SK-N-SH (cell line): ENCODE measurements around the gene SSNA1. TPM values are rescaled to one million over a fixed set of nuclear protein-coding genes. Genes with fewer than 3 reads are reported as not detected.

Experiments
- CTCF ChIA-PET: fragments of 300-600, 350-600 bp; formaldehyde crosslinking; extraction: SDS; loops from one replicate; lab custom pipeline; 2021; lab: Yijun Ruan, JAX
- POLR2A ChIA-PET: fragments of 350-600 bp; sonication (Branson Sonifier 250); formaldehyde crosslinking; extraction: SDS; loops from one replicate; lab custom pipeline; 2020; ENCODE audit warnings: antibody characterized with exemption, inconsistent platforms; lab: Yijun Ruan, JAX
- DNase-seq: peaks from one replicate; pipeline ENCODE4 v3.0.0; 2012
- H2AFZ ChIP-seq: fragments of 200-600 bp; sonication (generic); 2 replicates; pipeline ENCODE4 v1.8.1; 2016; ENCODE audit warnings: antibody characterized with exemption, mild to moderate bottlenecking, low read depth
- H3F3A ChIP-seq: fragments of 200-600 bp; sonication (generic); replicated peaks from 2 replicates; pipeline ENCODE3; 2016; ENCODE audit warnings: antibody characterized with exemption, mild to moderate bottlenecking; ENCODE audit not compliant: insufficient read depth
- H3K27ac ChIP-seq, 2 experiments: fragments of 200-500 bp in 1 of 2; fragments of 200-600 bp in 1 of 2; sonication (Bioruptor generic) in 1 of 2; sonication (generic), shearing (Covaris generic) in 1 of 2; 2 replicates each; pipeline versions ENCODE4 v1.5.1 to v1.6.1; 2014 to 2016; ENCODE audit warnings: low read depth in 2 of 2, inconsistent platforms in 1 of 2, low read length in 1 of 2, mild to moderate bottlenecking in 1 of 2, mixed read lengths in 1 of 2
- H3K27me3 ChIP-seq: fragments of 200-600 bp; sonication (generic), shearing (Covaris generic); 2 replicates; pipeline ENCODE4 v1.6.1; 2016; ENCODE audit warnings: mixed run types; ENCODE audit not compliant: insufficient read depth
- H3K36me3 ChIP-seq, 2 experiments: fragments of 200-500 bp in 1 of 2; fragments of 200-600 bp in 1 of 2; sonication (Bioruptor generic) in 1 of 2; sonication (generic) in 1 of 2; replicated peaks in 1 of 2; 2 replicates each; pipeline versions ENCODE3 to v1.5.1; 2014 to 2016; ENCODE audit warnings: low read length in 1 of 2, mild to moderate bottlenecking in 1 of 2; ENCODE audit not compliant: insufficient read depth in 2 of 2, control insufficient read depth in 1 of 2
- H3K4me1 ChIP-seq, 2 experiments: fragments of 200-500 bp in 1 of 2; fragments of 200-600 bp in 1 of 2; sonication (Bioruptor generic) in 1 of 2; sonication (generic), shearing (Covaris generic) in 1 of 2; 2 replicates each; pipeline versions ENCODE4 v1.5.1 to v1.6.1; 2014 to 2016; ENCODE audit warnings: low read depth in 1 of 2, low read length in 1 of 2, mixed run types in 1 of 2; ENCODE audit not compliant: insufficient read depth in 2 of 2, control insufficient read depth in 1 of 2
- H3K4me2 ChIP-seq: fragments of 200-600 bp; sonication (generic), shearing (Covaris generic); 2 replicates; pipeline ENCODE4 v1.6.1; 2017; ENCODE audit warnings: mixed run types
- H3K4me3 ChIP-seq, 2 experiments: fragments of 200-500 bp in 1 of 2; fragments of 200-600 bp in 1 of 2; sonication (Bioruptor generic) in 1 of 2; sonication (generic), shearing (Covaris generic) in 1 of 2; 2 replicates each; pipeline versions ENCODE4 v1.5.1 to v1.8.1; 2014 to 2016; ENCODE audit warnings: low read depth in 2 of 2, inconsistent platforms in 1 of 2, low read length in 1 of 2, mild to moderate bottlenecking in 1 of 2, mixed read lengths in 1 of 2, moderate library complexity in 1 of 2
- H3K79me2 ChIP-seq: fragments of 200-600 bp; sonication (generic); 2 replicates; pipeline ENCODE4 v1.8.1; 2017; ENCODE audit warnings: mild to moderate bottlenecking; ENCODE audit not compliant: insufficient read depth
- H3K9ac ChIP-seq: fragments of 200-600 bp; sonication (generic); 2 replicates; pipeline ENCODE4 v1.6.1; 2017; ENCODE audit warnings: mixed run types
- H3K9me2 ChIP-seq: fragments of 200-600 bp; sonication (generic); 2 replicates; pipeline ENCODE4 v1.6.1; 2017; ENCODE audit warnings: mixed run types
- H3K9me3 ChIP-seq: fragments of 200-600 bp; sonication (generic); 2 replicates; pipeline ENCODE4 v1.6.1; 2017; ENCODE audit warnings: mixed run types, mild to moderate bottlenecking, moderate library complexity
- H4K20me1 ChIP-seq: fragments of 200-600 bp; sonication (generic); 2 replicates; pipeline ENCODE4 v1.6.1; 2017; ENCODE audit warnings: mild to moderate bottlenecking, mixed run types; ENCODE audit not compliant: insufficient read depth
- EP300 ChIP-seq, 2 experiments: IDR thresholded peaks; 2 replicates each; pipeline versions ENCODE4 v1.4.0 to v1.6.1; 2012; ENCODE audit warnings: borderline replicate concordance in 1 of 2, low read depth in 1 of 2, low read length in 1 of 2
- EZH2phosphoT487 ChIP-seq: fragments of 200-600 bp; sonication (generic); IDR thresholded peaks from 2 replicates; pipeline ENCODE4 v1.6.1; 2017; ENCODE audit warnings: low read depth, mixed run types, mild to moderate bottlenecking, antibody characterized with exemption, moderate library complexity, borderline replicate concordance
- RFX5 ChIP-seq: IDR thresholded peaks from 2 replicates; pipeline ENCODE4 v1.6.1; 2012; ENCODE audit warnings: mild to moderate bottlenecking, improper control_type of control experiment, low read length
- SIN3A ChIP-seq: IDR thresholded peaks from 2 replicates; pipeline ENCODE4 v1.6.1; 2012; ENCODE audit warnings: low read depth, mild to moderate bottlenecking, low read length, moderate library complexity, borderline replicate concordance
- TCF12 ChIP-seq: IDR thresholded peaks from 2 replicates; pipeline ENCODE4 v1.4.0; 2012
- whole genome bisulfite sequencing: methylation state at CpG from one replicate; pipeline ENCODE4 v1.1.6; 2017; ENCODE audit warnings: low lambda C conversion rate; 5-methylcytosine and 5-hydroxymethylcytosine counted together
- polyA plus RNA-seq, 3 experiments: library from polyadenylated mRNA; depleted of rRNA; stranded (reverse); fragments of >200 nt; gene quantifications; 2 replicates each; pipeline ENCODE4 v1.2.3, GENCODE V29; 2012
- TF ChIP-seq, protein P1 (sequence below): fragments of 150-350 bp; IDR thresholded peaks from 2 replicates; pipeline ENCODE4 v1.6.1; 2016; ENCODE audit warnings: mild to moderate bottlenecking, low read depth, low read length

Gene SSNA1
- polyA plus RNA-seq, 1 of the 3 experiments (the other 2 are of a cell fraction): 124 TPM

GRCh38 chr9:137192859-137193258 lies 4.4 kb downstream of the SSNA1 start:
- Histone ChIP-seq H3K27me3 (no peaks in the 10 kb centered on the region), H3F3A (peaks cover 16% of the 10 kb centered on the region), H3K4me3 (no peak overlapping the region), H3K79me2 (peaks cover 65% of the 10 kb centered on the region), H4K20me1 (peaks cover 57% of the 10 kb centered on the region), H3K27ac (no peak overlapping the region), H3K9me3 (no peaks in the 10 kb centered on the region), H2AFZ (no peak overlapping the region), H3K4me2 (no peak overlapping the region), H3K9me2 (no peaks in the 10 kb centered on the region), H3K36me3 (peaks cover 3 to 21% of the 10 kb centered on the region in 2 experiments), H3K4me1 (peaks cover 6 to 17% of the 10 kb centered on the region in 2 experiments; a peak in 3 of 4 replicates), H3K9ac (no peak overlapping the region)
- CTCF ChIA-PET: interaction anchor here (1.2 to 3.1 kb wide), 4 partner anchors 21 to 44 kb away, joined by 3 to 11 read pairs (median 6); partner anchors contain the start of gene RNF224
- POLR2A ChIA-PET: interaction anchor here (0.5 to 1.4 kb wide), 3 partner anchors 8 to 70 kb away, joined by 3 to 5 read pairs (median 3); partner anchors contain the start of genes GRIN1 and TPRN
- 100% methylated on average over 1 of the region's 2 CpGs for WGBS
- TF ChIP-seq EZH2phosphoT487: no peak
- no peak for TF ChIP-seq SIN3A
- DNase-seq: no peak

DNA sequence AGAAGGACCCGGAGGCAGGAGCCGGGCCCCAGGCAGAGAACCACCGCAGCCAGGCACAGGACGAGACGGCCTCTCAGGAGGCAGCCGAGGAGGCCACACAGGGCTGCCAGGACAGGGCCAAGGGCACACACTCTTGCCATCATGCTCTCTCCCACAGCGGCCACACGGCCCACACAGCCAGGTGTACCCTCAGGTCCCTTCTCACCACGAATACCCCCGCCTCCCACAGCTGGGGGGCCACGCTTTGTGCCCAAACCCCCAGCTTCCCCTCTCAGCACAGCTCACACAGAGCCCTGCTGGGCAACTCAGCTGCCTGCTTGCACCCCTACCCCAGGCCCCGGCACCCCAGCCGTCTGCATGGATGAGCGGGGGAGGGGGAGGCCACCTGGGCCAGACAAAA lies 5.3 kb downstream of the SSNA1 start:
- peaks cover 70% of the 10 kb centered on the region for H3K79me2 ChIP-seq
- H3K9me2 ChIP-seq: no peaks in the 10 kb centered on the region
- WGBS: no CpG with 5 or more reads among the region's 14 CpGs
- H3K9ac ChIP-seq: no peak overlapping the region
- H3K27ac ChIP-seq: no peak overlapping the region
- ChIA-PET POLR2A (no interaction called here), CTCF (interaction anchor here (1.2 to 3.1 kb wide), 3 partner anchors 20 to 43 kb away, joined by 5 to 11 read pairs (median 6); partner anchors contain the start of gene RNF224)
- TF ChIP-seq TCF12: no peak
- TF ChIP-seq RFX5: no peak
- peaks cover 66% of the 10 kb centered on the region for H4K20me1 ChIP-seq
- no peaks in the 10 kb centered on the region for H3K9me3 ChIP-seq
- no peak overlapping the region for H2AFZ ChIP-seq
- H3K27me3 ChIP-seq: no peaks in the 10 kb centered on the region
- no peak for DNase-seq
- H3F3A ChIP-seq: peaks cover 14% of the 10 kb centered on the region
- no peak overlapping the region for H3K4me3 ChIP-seq
- H3K4me1 ChIP-seq: peaks cover 10 to 23% of the 10 kb centered on the region in 2 experiments
- peaks cover 3 to 21% of the 10 kb centered on the region in 2 experiments for H3K36me3 ChIP-seq
- no peak overlapping the region for H3K4me2 ChIP-seq

DNA sequence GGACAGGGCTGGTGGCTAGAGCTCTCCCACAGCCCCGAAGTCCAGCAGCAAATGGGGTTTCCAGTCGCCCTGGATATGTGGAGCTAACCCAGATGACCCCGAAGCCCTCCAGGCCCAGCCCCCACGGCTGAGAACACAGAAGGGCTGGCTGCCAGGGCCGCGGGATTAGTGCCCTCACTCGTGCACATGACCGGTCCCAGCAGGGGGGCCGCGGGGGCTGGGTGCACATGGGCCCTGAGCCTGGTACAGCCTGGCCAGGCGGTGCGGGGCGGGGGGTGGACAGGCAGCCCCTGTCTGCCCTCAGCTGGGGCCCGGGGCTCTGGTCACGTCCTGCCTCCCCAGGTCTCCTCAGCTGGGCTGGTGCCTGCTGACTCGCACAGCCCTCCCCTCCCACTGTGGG lies 5.9 kb downstream of the SSNA1 start:
- TF ChIP-seq, protein P1, sequence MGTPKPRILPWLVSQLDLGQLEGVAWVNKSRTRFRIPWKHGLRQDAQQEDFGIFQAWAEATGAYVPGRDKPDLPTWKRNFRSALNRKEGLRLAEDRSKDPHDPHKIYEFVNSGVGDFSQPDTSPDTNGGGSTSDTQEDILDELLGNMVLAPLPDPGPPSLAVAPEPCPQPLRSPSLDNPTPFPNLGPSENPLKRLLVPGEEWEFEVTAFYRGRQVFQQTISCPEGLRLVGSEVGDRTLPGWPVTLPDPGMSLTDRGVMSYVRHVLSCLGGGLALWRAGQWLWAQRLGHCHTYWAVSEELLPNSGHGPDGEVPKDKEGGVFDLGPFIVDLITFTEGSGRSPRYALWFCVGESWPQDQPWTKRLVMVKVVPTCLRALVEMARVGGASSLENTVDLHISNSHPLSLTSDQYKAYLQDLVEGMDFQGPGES: no peak
- TF ChIP-seq EP300 (IDR thresholded peaks at IDR 0.05; ENCODE audit: borderline replicate concordance in 1 of 2, low read depth in 1 of 2, low read length in 1 of 2): no peak
- no peak overlapping the region for H3K4me3 ChIP-seq
- no peaks in the 10 kb centered on the region for H3K27me3 ChIP-seq
- H2AFZ ChIP-seq: no peak overlapping the region
- WGBS: 77% methylated on average over 9 of the region's 16 CpGs
- H3K9me3 ChIP-seq: no peaks in the 10 kb centered on the region
- no peak overlapping the region for H3K4me2 ChIP-seq
- H3K36me3 ChIP-seq: peaks cover 3 to 21% of the 10 kb centered on the region in 2 experiments
- H3K9ac ChIP-seq: no peak overlapping the region
- H3K9me2 ChIP-seq: no peaks in the 10 kb centered on the region
- ChIA-PET CTCF (interaction anchor here (1.3 to 2.0 kb wide), 4 partner anchors 28 to 165 kb away, joined by 3 to 9 read pairs (median 4); partner anchors contain the start of genes NPDC1 and RNF224), POLR2A (interaction anchor here (1.4 kb wide), 1 partner anchor 65 kb away, joined by 3 read pairs; no protein-coding TSS in a partner anchor)
- H4K20me1 ChIP-seq: peaks cover 67% of the 10 kb centered on the region
- H3K79me2 ChIP-seq: peaks cover 73% of the 10 kb centered on the region
- no peak overlapping the region for H3K27ac ChIP-seq
- H3F3A ChIP-seq: peaks cover 8% of the 10 kb centered on the region
- DNase-seq: no peak
- peaks cover 15 to 26% of the 10 kb centered on the region in 2 experiments for H3K4me1 ChIP-seq
